Naive thymus-derived CD4-positive, alpha-beta T cell (primary cell): Measurements from ENCODE around the gene NEIL3. TPM values are rescaled to one million over a fixed set of nuclear protein-coding genes. Genes with fewer than 3 reads are reported as not detected.

Source experiments
- ATAC-seq: fragments of 150-1000 bp; cut with Tn5 transposase; 2 replicates; pipeline ENCODE4 v1.10.0; 2021; ENCODE audit warnings: mild to moderate bottlenecking, moderate library complexity
- CTCF ChIA-PET: fragments of 350-600 bp; sonication (Branson Sonifier 250); formaldehyde crosslinking; loops from one replicate; lab custom pipeline; 2021; ENCODE audit warnings: antibody characterized with exemption; lab: Charles Lee
- POLR2A ChIA-PET: fragments of 350-600 bp; sonication (Branson Sonifier 250); formaldehyde crosslinking; loops from one replicate; lab custom pipeline; 2021; ENCODE audit warnings: antibody characterized with exemption, inconsistent platforms; lab: Charles Lee
- DNase-seq, 9 donors: peaks; one replicate each; pipeline versions ENCODE4 v3.0.0 to v3.0.0-alpha.2; 2020 to 2022; ENCODE audit warnings: mixed read lengths in 1 of 9
- H3K27ac ChIP-seq: one replicate; pipeline ENCODE4 v1.7.0; 2013; ENCODE audit warnings: mild to moderate bottlenecking, low read depth, low read length, moderate library complexity
- H3K27me3 ChIP-seq, 2 donors: one replicate each; pipeline ENCODE4 v1.7.0; 2013; ENCODE audit warnings: low read length in 2 of 2, mild to moderate bottlenecking in 2 of 2, moderate library complexity in 2 of 2; ENCODE audit not compliant: control insufficient read depth in 2 of 2, insufficient read depth in 2 of 2
- H3K36me3 ChIP-seq, 3 experiments: 1 replicate in 2 of 3; 2 replicates in 1 of 3; pipeline ENCODE4 v1.7.0; 2013; ENCODE audit warnings: low read length in 3 of 3, mild to moderate bottlenecking in 3 of 3, moderate library complexity in 1 of 3; ENCODE audit not compliant: insufficient read depth in 3 of 3, control insufficient read depth in 2 of 3
- H3K4me1 ChIP-seq, 2 donors: one replicate each; pipeline ENCODE4 v1.7.0; 2013; ENCODE audit warnings: low read length in 2 of 2, mild to moderate bottlenecking in 2 of 2, moderate library complexity in 1 of 2; ENCODE audit not compliant: control insufficient read depth in 2 of 2, insufficient read depth in 2 of 2
- H3K4me3 ChIP-seq: 2 replicates; pipeline ENCODE4 v1.7.0; 2013; ENCODE audit warnings: mild to moderate bottlenecking, low read length
- H3K9me3 ChIP-seq, 3 experiments: 1 replicate in 2 of 3; 2 replicates in 1 of 3; pipeline ENCODE4 v1.7.0; 2013; ENCODE audit warnings: low read length in 3 of 3; ENCODE audit not compliant: control insufficient read depth in 2 of 3
- H3K27ac Mint-ChIP-seq, 9 donors: one replicate each; pipeline ENCODE4 v1.8.0; 2020 to 2022; ENCODE audit warnings: mixed read lengths in 9 of 9, mild to moderate bottlenecking in 8 of 9, moderate library complexity in 5 of 9, inconsistent platforms in 2 of 9
- H3K27me3 Mint-ChIP-seq, 5 donors: one replicate each; pipeline ENCODE4 v1.8.0; 2021 to 2022; ENCODE audit warnings: mixed read lengths in 5 of 5, mild to moderate bottlenecking in 1 of 5
- H3K36me3 Mint-ChIP-seq, 5 donors: one replicate each; pipeline ENCODE4 v1.8.0; 2020 to 2022; ENCODE audit warnings: mixed read lengths in 5 of 5, mild to moderate bottlenecking in 3 of 5, inconsistent platforms in 1 of 5
- H3K4me1 Mint-ChIP-seq, 7 donors: one replicate each; pipeline ENCODE4 v1.8.0; 2020 to 2022; ENCODE audit warnings: mixed read lengths in 7 of 7, mild to moderate bottlenecking in 3 of 7, inconsistent platforms in 1 of 7
- H3K4me3 Mint-ChIP-seq, 10 donors: one replicate each; pipeline ENCODE4 v1.8.0; 2020 to 2022; ENCODE audit warnings: mild to moderate bottlenecking in 10 of 10, mixed read lengths in 10 of 10, moderate library complexity in 6 of 10, inconsistent platforms in 2 of 10
- H3K9me3 Mint-ChIP-seq, 11 donors: one replicate each; pipeline ENCODE4 v1.8.0; 2020 to 2022; ENCODE audit warnings: mixed read lengths in 11 of 11, mild to moderate bottlenecking in 4 of 11, inconsistent platforms in 1 of 11, moderate library complexity in 1 of 11
- intact Hi-C, 2 donors: fragments of 100-400 bp; cut with micrococcal nuclease; formaldehyde crosslinking; loops; one replicate each; pipeline ENCODE4 v1.15.1; 2023
- polyA plus RNA-seq, 2 donors: library from polyadenylated mRNA; unstranded; fragments of 300-500 nt; fragmentation: Illumina TruSeq; gene quantifications; one replicate each; pipeline ENCODE4 v1.2.3, GENCODE V29; 2021
- total RNA-seq, 6 experiments: library from RNA in 5 of 6; stranded (reverse) in 5 of 6; gene quantifications; 1 replicate in 5 of 6; 2 replicates in 1 of 6; pipeline ENCODE4 v1.2.3 and lab custom pipeline; 2021 to 2026

The NEIL3 gene
- total and polyA plus RNA-seq, 7 experiments from 2014 or later = 0.37 to 24.7 (median 2.4) TPM; not detected in 4

GRCh38 chr4:177371461-177371860 lies 61.8 kb downstream of the NEIL3 start:
- no peak overlapping the region for H3K27ac ChIP-seq
- H3K9me3 ChIP-seq = no peaks in the 10 kb centered on the region
- DNase-seq (no peak), ATAC-seq (no peak)
- H3K4me3 ChIP-seq = no peak overlapping the region
- Mint-ChIP-seq H3K36me3 (peaks cover 0 to 13% (median 0%) of the 10 kb centered on the region in 5 donors), H3K27ac (no peak overlapping the region), H3K9me3 (peaks cover 0 to 9% (median 0%) of the 10 kb centered on the region in 11 donors), H3K4me1 (peaks cover 0 to 13% (median 0%) of the 10 kb centered on the region in 7 donors), H3K4me3 (no peak overlapping the region), H3K27me3 (peaks cover 0 to 7% (median 0%) of the 10 kb centered on the region in 5 donors)
- CTCF ChIA-PET = no interaction called here
- no peaks in the 10 kb centered on the region for H3K36me3 ChIP-seq
- intact Hi-C loops = no loop called here
- H3K4me1 ChIP-seq = no peaks in the 10 kb centered on the region
- POLR2A ChIA-PET = no interaction called here
- no peaks in the 10 kb centered on the region for H3K27me3 ChIP-seq

- Histone ChIP-seq H3K4me3 (no peak overlapping the region), H3K9me3 (no peaks in the 10 kb centered on the region), H3K27me3 (no peaks in the 10 kb centered on the region), H3K27ac (no peak overlapping the region), H3K4me1 (no peaks in the 10 kb centered on the region), H3K36me3 (no peaks in the 10 kb centered on the region)
- ATAC-seq (no peak), DNase-seq (no peak)
- Mint-ChIP-seq H3K9me3 (no peaks in the 10 kb centered on the region), H3K36me3 (peaks cover 0 to 5% (median 0%) of the 10 kb centered on the region in 5 donors), H3K4me3 (no peak overlapping the region), H3K27me3 (peaks cover 0 to 23% (median 0%) of the 10 kb centered on the region in 5 donors), H3K4me1 (no peaks in the 10 kb centered on the region), H3K27ac (no peak overlapping the region)
- POLR2A ChIA-PET = no interaction called here
- CTCF ChIA-PET = no interaction called here
- intact Hi-C loops = no loop called here
Measured at GRCh38 chr4:177374966-177375365, 65.3 kb downstream of the NEIL3 start.

GRCh38 chr4:177375372-177375771 lies 65.7 kb downstream of the NEIL3 start:
- DNase-seq = no peak
- Mint-ChIP-seq H3K27me3 (peaks cover 0 to 24% (median 0%) of the 10 kb centered on the region in 5 donors), H3K36me3 (peaks cover 0 to 3% (median 0%) of the 10 kb centered on the region in 5 donors), H3K27ac (no peak overlapping the region), H3K9me3 (no peaks in the 10 kb centered on the region), H3K4me1 (no peaks in the 10 kb centered on the region), H3K4me3 (no peak overlapping the region)
- ATAC-seq = no peak
- ChIA-PET CTCF (no interaction called here), POLR2A (no interaction called here)
- no peaks in the 10 kb centered on the region for H3K27me3 ChIP-seq
- intact Hi-C loops = no loop called here
- no peaks in the 10 kb centered on the region for H3K9me3 ChIP-seq
- no peak overlapping the region for H3K27ac ChIP-seq
- H3K36me3 ChIP-seq = no peaks in the 10 kb centered on the region
- no peak overlapping the region for H3K4me3 ChIP-seq
- no peaks in the 10 kb centered on the region for H3K4me1 ChIP-seq

GRCh38 chr4:177376024-177376423 lies 66.3 kb downstream of the NEIL3 start:
- no peaks in the 10 kb centered on the region for H3K9me3 ChIP-seq
- intact Hi-C loops = no loop called here
- H3K4me3 ChIP-seq = no peak overlapping the region
- no peak overlapping the region for H3K27ac ChIP-seq
- H3K4me1 ChIP-seq = no peaks in the 10 kb centered on the region
- DNase-seq (no peak), ATAC-seq (no peak)
- Mint-ChIP-seq H3K27me3 (peaks cover 0 to 24% (median 0%) of the 10 kb centered on the region in 5 donors), H3K4me1 (no peaks in the 10 kb centered on the region), H3K36me3 (no peaks in the 10 kb centered on the region), H3K27ac (no peak overlapping the region), H3K4me3 (no peak overlapping the region), H3K9me3 (no peaks in the 10 kb centered on the region)
- H3K27me3 ChIP-seq = no peaks in the 10 kb centered on the region
- no peaks in the 10 kb centered on the region for H3K36me3 ChIP-seq
- ChIA-PET CTCF (no interaction called here), POLR2A (no interaction called here)

GRCh38 chr4:177380730-177381287 lies 71.1 kb downstream of the NEIL3 start:
- peaks cover 0 to 42% (median 6%) of the 10 kb centered on the region in 5 donors for H3K27me3 Mint-ChIP-seq
- Histone ChIP-seq H3K36me3 (no peaks in the 10 kb centered on the region), H3K4me1 (no peaks in the 10 kb centered on the region), H3K9me3 (no peaks in the 10 kb centered on the region), H3K27ac (no peak overlapping the region), H3K4me3 (no peak overlapping the region), H3K27me3 (no peaks in the 10 kb centered on the region)
- ATAC-seq = no peak
- H3K4me3 Mint-ChIP-seq = no peak overlapping the region
- intact Hi-C loops = no loop called here
- CTCF ChIA-PET = no interaction called here
- H3K4me1 Mint-ChIP-seq = peaks cover 0 to 16% (median 0%) of the 10 kb centered on the region in 7 donors
- POLR2A ChIA-PET = interaction anchor here (0.7 kb wide), 1 partner anchor 76 kb away, joined by 3 read pairs; no protein-coding TSS in a partner anchor
- DNase-seq = no peak
- H3K9me3 Mint-ChIP-seq = no peaks in the 10 kb centered on the region
- H3K27ac Mint-ChIP-seq = no peak overlapping the region
- no peaks in the 10 kb centered on the region for H3K36me3 Mint-ChIP-seq

GRCh38 chr4:177381762-177382310 lies 72.2 kb downstream of the NEIL3 start:
- ChIA-PET CTCF (no interaction called here), POLR2A (interaction anchor here (0.6 kb wide), 1 partner anchor 77 kb away, joined by 3 read pairs; no protein-coding TSS in a partner anchor)

More at GRCh38 chr4:177381762-177382310, 72.2 kb downstream of the NEIL3 start:
- H3K4me1 Mint-ChIP-seq = peaks cover 0 to 23% (median 1%) of the 10 kb centered on the region in 7 donors
- Histone ChIP-seq H3K36me3 (no peaks in the 10 kb centered on the region), H3K9me3 (no peaks in the 10 kb centered on the region), H3K4me1 (no peaks in the 10 kb centered on the region), H3K27ac (no peak overlapping the region), H3K4me3 (no peak overlapping the region), H3K27me3 (no peaks in the 10 kb centered on the region)
- H3K4me3 Mint-ChIP-seq = no peak overlapping the region
- intact Hi-C loops = no loop called here
- no peaks in the 10 kb centered on the region for H3K36me3 Mint-ChIP-seq
- H3K9me3 Mint-ChIP-seq = no peaks in the 10 kb centered on the region
- no peak for ATAC-seq
- peaks cover 0 to 38% (median 6%) of the 10 kb centered on the region in 5 donors for H3K27me3 Mint-ChIP-seq
- no peak overlapping the region for H3K27ac Mint-ChIP-seq
- no peak for DNase-seq
